Activated T-helper 1 cell treated with anti-CD3 and anti-CD28 coated beads, Interleukin-12 subunit alpha, Interleukin-12 subunit beta, Interleukin-2, Interleukin-4 antibody, amounts not matched to agents 30 ng/mL and 10 ng/mL and 1 ng/mL, durations not matched to agents 14 hours and 24 hours and 36 hours (primary cell): Measurements from ENCODE around the gene S1PR5. TPM values are rescaled to one million over a fixed set of nuclear protein-coding genes. Genes with fewer than 3 reads are reported as not detected.

Source experiments
- DNase-seq: peaks from one replicate; pipeline ENCODE4 v3.0.0; 2021; ENCODE audit warnings: low spot score
- H3K27ac Mint-ChIP-seq: one replicate; pipeline ENCODE4 v1.8.0; 2021; ENCODE audit warnings: mild to moderate bottlenecking, mixed read lengths
- H3K27me3 Mint-ChIP-seq: one replicate; pipeline ENCODE4 v1.8.0; 2022; ENCODE audit warnings: mild to moderate bottlenecking, moderate library complexity, mixed read lengths; ENCODE audit not compliant: insufficient read depth
- H3K36me3 Mint-ChIP-seq: one replicate; pipeline ENCODE4 v1.8.0; 2021; ENCODE audit warnings: low read depth, mixed read lengths
- H3K4me1 Mint-ChIP-seq: one replicate; pipeline ENCODE4 v1.8.0; 2021; ENCODE audit warnings: low read depth, mixed read lengths
- H3K4me3 Mint-ChIP-seq: one replicate; pipeline ENCODE4 v1.8.0; 2021; ENCODE audit warnings: mild to moderate bottlenecking, moderate library complexity, mixed read lengths
- H3K9me3 Mint-ChIP-seq: one replicate; pipeline ENCODE4 v1.8.0; 2021; ENCODE audit warnings: mixed read lengths
- intact Hi-C: fragments of 100-400 bp; cut with micrococcal nuclease; formaldehyde crosslinking; loops from one replicate; pipeline ENCODE4 v1.15.1; 2024
- total RNA-seq: library from RNA; stranded (reverse); gene quantifications from 2 replicates; pipeline ENCODE4 v1.2.3, GENCODE V29; 2022

S1PR5 gene
- total RNA-seq, 1 donor from 2014 or later, result not detected

DNA sequence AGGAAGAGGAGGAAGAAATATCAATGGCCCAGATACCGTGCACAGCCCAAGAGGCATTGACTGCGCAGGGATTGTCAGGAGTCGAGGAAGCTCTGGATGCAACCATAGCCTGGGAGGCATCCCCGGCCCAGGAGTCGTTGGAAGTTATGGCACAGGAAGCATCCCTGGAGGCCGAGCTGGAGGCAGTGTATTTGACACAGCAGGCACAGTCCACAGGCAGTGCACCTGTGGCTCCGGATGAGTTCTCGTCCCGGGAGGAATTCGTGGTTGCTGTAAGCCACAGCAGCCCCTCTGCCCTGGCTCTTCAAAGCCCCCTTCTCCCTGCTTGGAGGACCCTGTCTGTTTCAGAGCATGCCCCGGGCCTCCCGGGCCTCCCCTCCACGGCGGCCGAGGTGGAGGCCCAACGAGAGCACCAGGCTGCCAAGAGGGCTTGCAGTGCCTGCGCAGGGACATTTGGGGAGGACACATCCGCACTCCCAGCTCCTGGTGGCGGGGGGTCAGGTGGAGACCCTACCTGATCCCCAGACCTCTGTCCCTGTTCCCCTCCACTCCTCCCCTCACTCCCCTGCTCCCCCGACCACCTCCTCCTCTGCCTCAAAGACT lies 50.0 kb downstream of the S1PR5 start:
- Mint-ChIP-seq H3K27ac (no peak overlapping the region), H3K4me3 (no peak overlapping the region), H3K9me3 (no peaks in the 10 kb centered on the region), H3K36me3 (peaks cover 32% of the 10 kb centered on the region), H3K27me3 (no peaks in the 10 kb centered on the region), H3K4me1 (no peaks in the 10 kb centered on the region)
- intact Hi-C loops, result no loop called here
- DNase-seq, result no peak

DNA sequence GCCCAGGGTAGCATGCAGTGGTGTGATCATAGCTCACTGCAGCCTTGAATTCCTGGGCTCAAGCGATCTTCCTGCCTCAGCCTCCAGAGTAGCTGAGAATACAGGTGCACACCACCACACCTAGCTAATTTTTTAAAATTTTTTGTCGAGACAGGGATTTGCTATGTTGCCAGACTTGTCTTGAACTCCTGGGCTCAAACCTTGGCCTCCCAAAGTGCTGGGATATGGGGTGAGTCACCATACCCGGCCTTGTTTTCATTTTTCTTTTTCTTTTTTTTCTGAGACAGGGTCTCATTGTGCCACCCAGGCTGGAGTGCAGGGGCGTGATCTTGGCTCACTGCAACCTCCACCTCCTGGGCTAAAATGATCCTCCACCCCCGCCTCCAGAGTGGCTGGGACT lies 52.8 kb downstream of the S1PR5 start:
- H3K9me3 Mint-ChIP-seq, result no peaks in the 10 kb centered on the region
- peaks cover 35% of the 10 kb centered on the region for H3K36me3 Mint-ChIP-seq
- intact Hi-C loops, result loop anchor here (5.0 kb wide), 1 partner anchor 38 kb away; the partner anchor contains the start of gene KEAP1
- no peaks in the 10 kb centered on the region for H3K27me3 Mint-ChIP-seq
- no peaks in the 10 kb centered on the region for H3K4me1 Mint-ChIP-seq
- H3K27ac Mint-ChIP-seq, result no peak overlapping the region
- no peak overlapping the region for H3K4me3 Mint-ChIP-seq
- no peak for DNase-seq

Other genes with a start within 250 kb of the S1PR5 start
- gene ICAM1, start 246.3 kb downstream of the S1PR5 start, total RNA-seq, result 90.8 and 92.2 TPM in 2 replicates
- gene ICAM4, start 230.5 kb downstream of the S1PR5 start, total RNA-seq, result 0.59 and 1.0 TPM in 2 replicates
- 1.9 TPM in 2 replicates for gene ICAM5, start 227.5 kb downstream of the S1PR5 start, total RNA-seq
- 3.5 and 4.2 TPM in 2 replicates for gene ZGLP1, start 207.6 kb downstream of the S1PR5 start, total RNA-seq
- 21.6 and 24.4 TPM in 2 replicates for gene FDX2, start 201.4 kb downstream of the S1PR5 start, total RNA-seq
- gene RAVER1, start 183.9 kb downstream of the S1PR5 start, total RNA-seq, result 92.5 and 92.8 TPM in 2 replicates
- gene ICAM3, start 177.8 kb downstream of the S1PR5 start, total RNA-seq, result 107 and 114 TPM in 2 replicates
- gene TYK2, start 136.9 kb downstream of the S1PR5 start, total RNA-seq, result 268 and 271 TPM in 2 replicates
- gene CDC37, start 113.9 kb downstream of the S1PR5 start, total RNA-seq, result 320 and 326 TPM in 2 replicates
- 67.7 and 71.1 TPM in 2 replicates for gene PDE4A, start 96.9 kb downstream of the S1PR5 start, total RNA-seq
- 81.6 and 94.2 TPM in 2 replicates for gene KEAP1, start 14.1 kb downstream of the S1PR5 start, total RNA-seq
- gene ATG4D, start 26.5 kb upstream of the S1PR5 start, total RNA-seq, result 37.3 and 40.7 TPM in 2 replicates
- gene KRI1, start 48.6 kb upstream of the S1PR5 start, total RNA-seq, result 91.1 and 91.8 TPM in 2 replicates
- gene CDKN2D, start 51.5 kb upstream of the S1PR5 start, total RNA-seq, result 40.1 and 42.1 TPM in 2 replicates
- gene AP1M2, start 69.9 kb upstream of the S1PR5 start, total RNA-seq, result not detected in 2 replicates
- gene SLC44A2, start 108.1 kb upstream of the S1PR5 start, total RNA-seq, result 92.9 and 94.4 TPM in 2 replicates
- 536 and 558 TPM in 2 replicates for gene ILF3, start 136.9 kb upstream of the S1PR5 start, total RNA-seq
- gene QTRT1, start 184.0 kb upstream of the S1PR5 start, total RNA-seq, result 93.7 and 101 TPM in 2 replicates
- gene DNM2, start 200.6 kb upstream of the S1PR5 start, total RNA-seq, result 236 and 240 TPM in 2 replicates